Heart left ventricle (tissue), 16 donors: ENCODE data around the gene FAAP24. TPM values are rescaled to one million over a fixed set of nuclear protein-coding genes. Genes with fewer than 3 reads are reported as not detected.
"Not testable (repeated sequence)": the region's sequence is repeated elsewhere in the genome, so short reads cannot be mapped to it uniquely, and the experiment has no call there.

Experiments used
- ATAC-seq, 4 donors: fragments of 200-7000 bp; cut with Tn5 transposase; one replicate each; pipeline ENCODE4 v1.9.1; 2020 to 2022; ENCODE audit warnings: moderate library complexity in 4 of 4, mild to moderate bottlenecking in 3 of 4, moderate number of reproducible peaks in 1 of 4
- DNase-seq, 5 donors: peaks; one replicate each; pipeline ENCODE4 v3.0.0-alpha.2; 2020
- H3K27ac ChIP-seq, 12 donors: fragments of 200-600 bp; sonication (generic) in 4 of 12; one replicate each; pipeline versions ENCODE4 v1.5.0 to v1.8.0; 2016 to 2022; ENCODE audit warnings: mild to moderate bottlenecking in 2 of 12
- H3K27me3 ChIP-seq, 9 donors: fragments of 200-600 bp; sonication (generic) in 2 of 9; one replicate each; pipeline versions ENCODE4 v1.5.1 to v1.8.0; 2016 to 2022; ENCODE audit warnings: mild to moderate bottlenecking in 3 of 9
- H3K36me3 ChIP-seq, 9 donors: fragments of 200-600 bp; sonication (generic) in 2 of 9; one replicate each; pipeline versions ENCODE4 v1.5.0 to v1.8.0; 2018 to 2022; ENCODE audit warnings: mild to moderate bottlenecking in 2 of 9
- H3K4me1 ChIP-seq, 12 donors: fragments of 200-600 bp; sonication (generic) in 4 of 12; one replicate each; pipeline versions ENCODE4 v1.5.0 to v1.8.0; 2016 to 2022; ENCODE audit warnings: mild to moderate bottlenecking in 3 of 12
- H3K4me3 ChIP-seq, 12 donors: fragments of 200-600 bp; sonication (generic) in 4 of 12; one replicate each; pipeline versions ENCODE4 v1.5.0 to v1.8.0; 2017 to 2022; ENCODE audit warnings: mild to moderate bottlenecking in 9 of 12, moderate library complexity in 4 of 12
- H3K9me3 ChIP-seq, 12 donors: fragments of 200-600 bp; sonication (generic) in 4 of 12; one replicate each; pipeline versions ENCODE4 v1.5.0 to v1.8.0; 2016 to 2022; ENCODE audit warnings: mild to moderate bottlenecking in 1 of 12
- POLR2A ChIP-seq, 2 donors: fragments of 450-650 bp; IDR thresholded peaks; one replicate each; pipeline ENCODE4 v1.6.1; 2017; ENCODE audit warnings: antibody characterized with exemption in 2 of 2, mild to moderate bottlenecking in 2 of 2, moderate library complexity in 2 of 2
- WGBS, 4 donors: extraction: QIAGEN DNeasy Blood & Tissue Kit in 2 of 4; methylation state at CpG; one replicate each; pipeline versions ENCODE4 v1.1.5 to v1.1.7; 2013 to 2018; 5-methylcytosine and 5-hydroxymethylcytosine counted together
- intact Hi-C, 10 donors: fragments of 100-400 bp; cut with DNase I; formaldehyde crosslinking; loops; one replicate each; pipeline versions ENCODE4 v1.11.1 to v1.14.2; 2022
- polyA plus RNA-seq, 2 donors: library from polyadenylated mRNA; stranded (reverse); fragments of 200-250 nt; gene quantifications; one replicate each; pipeline ENCODE4 v1.2.3, GENCODE V29; 2013
- total RNA-seq, 9 donors: library from RNA; depleted of rRNA in 2 of 9; stranded (reverse); fragments of >200 nt in 2 of 9; fragmentation: NEBNext Ultra II Directional in 3 of 9; extraction: Animal tissue kit (Norgen Biotek cat#: 25700) in 3 of 9; gene quantifications; one replicate each; pipeline versions ENCODE4 v1.1.0 to v1.2.4, GENCODE V29; 2016 to 2023
- TF ChIP-seq, protein P1 (sequence below), 12 donors: fragments of 200-600 bp; sonication (generic) in 4 of 12; IDR thresholded peaks; one replicate each; pipeline versions ENCODE4 v1.5.0 to v1.8.0; 2018 to 2022; ENCODE audit warnings: antibody characterized with exemption in 12 of 12, mild to moderate bottlenecking in 5 of 12
- donor health status: ischemic (EF 13 %, LVEDD 7.1; RV severe dilation, severe dysfunction).
- donor health status: healthy with polysubstance abuse.
- donor health status: DM: no; HTN: yes; CAD: no.
- donor health status: DM: no; HTN: no; CAD: no.
- donor health status: ischemic (EF 25% LVEDD 6.9; RV normal size, moderate dysfunction).
- donor health status: ischemic (EF 25% LVEDD 5.7; RV mildly dilated, moderate dysfunction).
- donor health status: healthy.
- donor health status: DM: yes; HTN: yes; CAD: no.
- donor health status: ischemic (EF 35%, LVEDD 5.7; RV mildly dilated, moderate dysfunction).
- donor health status: nonischemic (EF 11% LVEDD 7.7; RV severe dilation, severe dysfunction).
- donor health status: DM: yes; HTN: yes; CAD: no.
- donor health status: PGD.
- donor health status: ischemic (EF 29% LVEDD 5.4; RV normal size, mild dysfunction).
- donor health status: nonischemic (EF 23%, LVEDD 6.1; RV moderate dilation, normal function).

Gene FAAP24
- total and polyA plus RNA-seq, 11 donors, result 0.25 to 2.6 (median 0.67) TPM; not detected in 3

DNA sequence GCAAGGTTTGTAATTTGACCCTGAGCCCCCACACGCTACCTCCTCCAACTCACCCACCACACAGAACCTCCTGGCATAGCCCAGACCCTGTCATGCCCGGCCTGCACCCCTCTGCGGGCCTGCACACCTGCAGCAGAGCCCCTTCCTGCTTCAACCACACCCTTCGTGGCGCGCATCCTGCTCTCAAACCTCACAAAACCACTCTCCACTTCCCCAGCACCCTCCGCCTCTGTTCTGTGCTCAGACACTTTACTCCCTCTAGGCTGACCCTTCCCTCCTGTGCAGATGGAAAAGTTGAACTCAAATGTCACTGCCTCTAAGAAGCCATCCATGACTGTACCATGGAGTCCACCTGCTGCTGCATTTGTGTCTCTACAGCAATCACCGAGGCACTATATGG lies 28.5 kb downstream of the FAAP24 start:
- no peaks in the 10 kb centered on the region for H3K27me3 ChIP-seq
- H3K4me1 ChIP-seq, result no peaks in the 10 kb centered on the region
- intact Hi-C loops, result no loop called here
- H3K36me3 ChIP-seq, result no peaks in the 10 kb centered on the region
- WGBS, 4 donors, result 86 to 96% (median 86%) methylated on average over 8 of the region's 8 CpGs
- TF ChIP-seq POLR2A (IDR thresholded peaks at IDR 0.05), result no peak
- TF ChIP-seq, protein P1, sequence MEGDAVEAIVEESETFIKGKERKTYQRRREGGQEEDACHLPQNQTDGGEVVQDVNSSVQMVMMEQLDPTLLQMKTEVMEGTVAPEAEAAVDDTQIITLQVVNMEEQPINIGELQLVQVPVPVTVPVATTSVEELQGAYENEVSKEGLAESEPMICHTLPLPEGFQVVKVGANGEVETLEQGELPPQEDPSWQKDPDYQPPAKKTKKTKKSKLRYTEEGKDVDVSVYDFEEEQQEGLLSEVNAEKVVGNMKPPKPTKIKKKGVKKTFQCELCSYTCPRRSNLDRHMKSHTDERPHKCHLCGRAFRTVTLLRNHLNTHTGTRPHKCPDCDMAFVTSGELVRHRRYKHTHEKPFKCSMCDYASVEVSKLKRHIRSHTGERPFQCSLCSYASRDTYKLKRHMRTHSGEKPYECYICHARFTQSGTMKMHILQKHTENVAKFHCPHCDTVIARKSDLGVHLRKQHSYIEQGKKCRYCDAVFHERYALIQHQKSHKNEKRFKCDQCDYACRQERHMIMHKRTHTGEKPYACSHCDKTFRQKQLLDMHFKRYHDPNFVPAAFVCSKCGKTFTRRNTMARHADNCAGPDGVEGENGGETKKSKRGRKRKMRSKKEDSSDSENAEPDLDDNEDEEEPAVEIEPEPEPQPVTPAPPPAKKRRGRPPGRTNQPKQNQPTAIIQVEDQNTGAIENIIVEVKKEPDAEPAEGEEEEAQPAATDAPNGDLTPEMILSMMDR (IDR thresholded peaks at IDR 0.05), result no peak
- DNase-seq, result no peak
- no peak overlapping the region for H3K27ac ChIP-seq
- no peak overlapping the region for H3K4me3 ChIP-seq
- H3K9me3 ChIP-seq, result no peaks in the 10 kb centered on the region
- ATAC-seq, result no peak

DNA sequence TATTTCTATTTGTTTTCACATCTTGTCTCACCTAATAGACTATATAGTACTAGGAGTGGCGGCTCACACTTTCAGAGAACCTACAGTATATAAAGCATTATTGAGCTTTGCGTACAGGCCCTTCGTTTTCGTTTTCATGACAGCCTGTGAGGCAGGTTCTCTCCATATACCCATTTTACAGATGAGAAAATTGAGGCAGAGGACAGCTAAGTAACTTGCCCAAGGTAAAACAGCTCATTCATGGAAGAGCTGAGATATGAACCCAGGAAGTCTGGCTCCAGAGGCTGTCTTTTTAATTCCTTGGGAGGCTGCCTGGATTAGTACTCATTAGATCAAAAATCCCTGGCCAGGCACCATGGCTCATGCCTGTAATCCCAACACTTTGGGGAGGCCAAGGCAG lies 28.9 kb downstream of the FAAP24 start:
- DNase-seq (no peak), ATAC-seq (no peak)

DNA sequence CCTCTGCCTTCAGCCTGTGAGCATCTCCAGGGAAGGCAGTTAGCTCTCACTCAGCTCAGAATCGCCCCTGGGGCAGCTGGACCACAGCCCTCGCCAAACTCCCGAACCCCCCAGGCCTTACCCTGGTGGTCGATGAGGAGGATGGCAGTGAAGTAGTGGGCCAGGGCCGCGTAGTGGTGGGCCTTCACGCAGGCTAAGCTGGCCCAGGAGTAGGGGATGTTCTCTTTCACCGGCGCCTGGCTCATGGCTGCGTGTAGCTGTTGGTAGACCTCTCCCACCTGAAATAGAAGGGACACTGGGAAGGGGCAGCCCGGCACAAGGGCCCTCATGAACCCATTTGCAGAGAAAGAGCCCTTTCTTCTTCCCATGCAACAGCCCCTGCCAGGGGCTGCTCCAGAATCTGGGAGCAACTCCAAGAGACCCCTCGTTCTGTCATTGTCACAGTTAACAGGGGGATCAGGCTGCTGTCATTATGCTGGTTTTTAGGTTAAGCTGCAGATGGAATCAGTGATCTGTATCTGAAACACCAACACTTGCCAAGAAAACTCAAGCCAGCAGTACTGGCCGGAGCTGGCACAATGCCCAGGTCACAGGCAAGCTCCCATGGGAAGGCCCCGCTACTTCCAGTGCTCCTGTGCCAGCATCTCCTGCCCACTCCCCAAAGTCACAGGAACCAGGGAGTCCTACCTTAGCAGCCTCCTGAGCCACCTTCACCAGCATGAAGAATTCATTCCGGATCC lies 30.3 kb downstream of the FAAP24 start:
- DNase-seq, H3K4me1 ChIP-seq, H3K9me3 ChIP-seq, intact Hi-C loops, H3K27ac ChIP-seq, H3K27me3 ChIP-seq, H3K4me3 ChIP-seq, ATAC-seq, H3K36me3 ChIP-seq: not testable (repeated sequence)
- 78 to 81% (median 80%) methylated on average over 11 to 15 of the region's 15 CpGs for WGBS, 4 donors

More for the DNA sequence above, 28.9 kb downstream of the FAAP24 start:
- Histone ChIP-seq H3K27ac (no peak overlapping the region), H3K4me1 (no peaks in the 10 kb centered on the region), H3K9me3 (no peaks in the 10 kb centered on the region), H3K27me3 (no peaks in the 10 kb centered on the region), H3K4me3 (no peak overlapping the region), H3K36me3 (no peaks in the 10 kb centered on the region)
- TF ChIP-seq, protein P1 (IDR thresholded peaks at IDR 0.05), result no peak
- TF ChIP-seq POLR2A (IDR thresholded peaks at IDR 0.05), result no peak
- intact Hi-C loops, result no loop called here
- WGBS, 4 donors, result 91 to 98% (median 94%) methylated on average over 4 of the region's 4 CpGs

DNA sequence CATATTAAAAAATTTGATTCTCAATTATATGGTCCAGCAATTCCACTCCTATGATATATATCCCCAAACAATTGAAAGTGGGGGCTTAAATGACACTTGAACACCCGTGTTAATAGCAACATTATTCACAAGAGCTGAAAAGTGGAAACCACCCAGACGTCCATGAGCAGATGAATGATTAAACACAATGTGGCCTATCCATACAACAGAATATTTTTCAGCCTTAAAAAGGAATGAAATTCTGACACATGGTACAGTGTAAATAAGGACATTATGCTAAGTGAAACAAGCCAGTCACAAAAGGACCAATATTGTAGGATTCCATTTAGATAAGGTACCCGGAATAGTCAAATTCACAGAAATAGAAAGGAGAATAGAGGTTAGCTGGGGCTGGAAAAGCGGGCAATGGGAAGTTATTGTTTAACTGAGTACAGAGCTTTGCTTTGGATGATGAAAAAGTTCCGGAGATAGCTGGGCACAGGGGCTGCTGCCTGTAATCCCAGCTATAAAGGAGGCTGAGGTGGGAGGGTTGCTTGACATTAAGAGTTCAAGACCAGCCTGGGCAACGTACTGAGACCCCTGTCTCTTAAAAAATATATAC lies 31.5 kb downstream of the FAAP24 start:
- DNase-seq, H3K9me3 ChIP-seq, intact Hi-C loops, ATAC-seq, H3K27me3 ChIP-seq, H3K27ac ChIP-seq, H3K4me3 ChIP-seq, H3K4me1 ChIP-seq, H3K36me3 ChIP-seq: not testable (repeated sequence)
- WGBS, 4 donors, result 73 to 81% (median 76%) methylated on average over 6 of the region's 6 CpGs

DNA sequence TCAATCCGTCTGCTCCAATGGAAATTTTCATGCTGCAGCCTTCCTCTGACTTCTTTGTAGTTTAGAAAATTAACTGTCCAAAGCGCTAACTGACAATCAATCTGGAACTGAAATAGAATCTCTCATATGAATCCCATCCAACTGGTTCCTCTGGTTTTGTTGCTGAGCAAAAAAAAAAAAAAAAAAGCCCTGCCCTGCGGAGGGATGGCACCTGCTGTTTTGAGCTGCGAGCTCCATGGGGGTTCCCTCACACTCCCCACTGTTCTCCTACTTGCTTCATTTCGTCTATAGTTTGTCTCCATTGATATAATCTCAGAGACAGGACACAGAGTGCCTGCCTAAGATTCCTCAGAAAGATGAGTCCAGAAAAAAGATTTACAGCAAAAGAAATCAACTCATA lies 33.4 kb downstream of the FAAP24 start:
- DNase-seq (no peak), ATAC-seq (no peak)
- Histone ChIP-seq H3K27me3 (no peaks in the 10 kb centered on the region), H3K36me3 (no peaks in the 10 kb centered on the region), H3K27ac (no peak overlapping the region), H3K4me3 (no peak overlapping the region), H3K9me3 (no peaks in the 10 kb centered on the region), H3K4me1 (no peaks in the 10 kb centered on the region)
- intact Hi-C loops, result no loop called here
- 77 to 83% (median 81%) methylated on average over 5 of the region's 5 CpGs for WGBS, 4 donors
- TF ChIP-seq POLR2A (IDR thresholded peaks at IDR 0.05), result no peak
- TF ChIP-seq, protein P1 (IDR thresholded peaks at IDR 0.05), result no peak
